GM06990 (cell line): ENCODE data around the gene PEPD.

ENCODE experiments used
- DNase-seq: peaks from one replicate; pipeline ENCODE4 v3.0.0-alpha.2; 2011; ENCODE audit not compliant: insufficient read length; ENCODE audit errors: extremely low read depth
- H3K27me3 ChIP-seq: replicated peaks from 2 replicates; pipeline ENCODE4 v1.6.0; 2011; ENCODE audit warnings: low read length; ENCODE audit not compliant: control insufficient read depth, insufficient read depth
- H3K36me3 ChIP-seq: 2 replicates; pipeline ENCODE4 v1.5.1; 2011; ENCODE audit warnings: low read length; ENCODE audit not compliant: control insufficient read depth, insufficient read depth
- H3K4me3 ChIP-seq: replicated peaks from 2 replicates; pipeline ENCODE4 v1.5.1; 2011; ENCODE audit warnings: low read depth, mild to moderate bottlenecking, control low read depth, low read length
- CTCF ChIP-seq: IDR thresholded peaks from 2 replicates; pipeline ENCODE4 v1.5.1; 2011; ENCODE audit warnings: low read length, control low read depth, mild to moderate bottlenecking, inconsistent platforms; ENCODE audit not compliant: insufficient read depth, poor library complexity, severe bottlenecking

Gene PEPD

GRCh38 chr19:33470040-33470330, 51.6 kb downstream of the PEPD start:
- no peak overlapping the region for H3K4me3 ChIP-seq
- DNase-seq = no peak
- TF ChIP-seq CTCF = no peak
- no peaks in the 10 kb centered on the region for H3K36me3 ChIP-seq
- no peaks in the 10 kb centered on the region for H3K27me3 ChIP-seq

GRCh38 chr19:33469171-33470039, 52.2 kb downstream of the PEPD start:
- no peaks in the 10 kb centered on the region for H3K36me3 ChIP-seq
- no peak for TF ChIP-seq CTCF

GRCh38 chr19:33468361-33469170, 53.0 kb downstream of the PEPD start:
- DNase-seq = no peak
- no peak overlapping the region for H3K4me3 ChIP-seq
- H3K36me3 ChIP-seq = no peaks in the 10 kb centered on the region
- TF ChIP-seq CTCF = no peak
- no peaks in the 10 kb centered on the region for H3K27me3 ChIP-seq

More at GRCh38 chr19:33469171-33470039, 52.2 kb downstream of the PEPD start:
- Histone ChIP-seq H3K27me3 (no peaks in the 10 kb centered on the region), H3K4me3 (no peak overlapping the region)
- no peak for DNase-seq

GRCh38 chr19:33467851-33468250, 53.7 kb downstream of the PEPD start:
- Histone ChIP-seq H3K27me3 (no peaks in the 10 kb centered on the region), H3K4me3 (no peak overlapping the region), H3K36me3 (no peaks in the 10 kb centered on the region)
- no peak for TF ChIP-seq CTCF
- DNase-seq = no peak

GRCh38 chr19:33465834-33466233, 55.8 kb downstream of the PEPD start:
- TF ChIP-seq CTCF = no peak
- Histone ChIP-seq H3K4me3 (no peak overlapping the region), H3K27me3 (no peaks in the 10 kb centered on the region), H3K36me3 (no peaks in the 10 kb centered on the region)
- DNase-seq = no peak
